ENCODE results near the gene TAPBPL.
A peak's percentile ranks its signal among the peaks of the same experiment; 100 is the strongest.
"Not testable (repeated sequence)": the region's sequence is repeated elsewhere in the genome, so short reads cannot be mapped to it uniquely, and the experiment has no call there.

The TAPBPL gene

DNA sequence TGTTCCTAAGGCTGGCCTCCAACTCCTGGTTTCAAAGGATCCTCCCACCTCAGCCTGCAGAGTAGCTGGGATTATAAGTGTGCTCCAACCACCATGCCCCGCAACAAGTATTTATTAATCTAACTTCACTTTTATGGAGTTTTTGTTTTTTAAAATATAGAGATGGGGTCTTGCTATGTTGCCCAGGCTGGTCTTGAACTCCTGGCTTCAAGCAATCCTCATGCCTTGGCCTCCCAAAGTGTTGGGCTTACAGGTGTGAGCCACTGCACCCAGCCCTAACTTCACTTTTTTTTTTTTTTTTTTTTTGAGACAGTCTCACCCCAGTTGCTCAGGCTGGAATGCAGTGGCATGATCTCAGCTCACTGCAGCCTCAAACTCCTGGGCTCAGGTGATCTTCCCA is 38.8 kb downstream of the TAPBPL start:
- DNase-seq (ENCODE audit: low spot score) = not testable (repeated sequence)

DNA sequence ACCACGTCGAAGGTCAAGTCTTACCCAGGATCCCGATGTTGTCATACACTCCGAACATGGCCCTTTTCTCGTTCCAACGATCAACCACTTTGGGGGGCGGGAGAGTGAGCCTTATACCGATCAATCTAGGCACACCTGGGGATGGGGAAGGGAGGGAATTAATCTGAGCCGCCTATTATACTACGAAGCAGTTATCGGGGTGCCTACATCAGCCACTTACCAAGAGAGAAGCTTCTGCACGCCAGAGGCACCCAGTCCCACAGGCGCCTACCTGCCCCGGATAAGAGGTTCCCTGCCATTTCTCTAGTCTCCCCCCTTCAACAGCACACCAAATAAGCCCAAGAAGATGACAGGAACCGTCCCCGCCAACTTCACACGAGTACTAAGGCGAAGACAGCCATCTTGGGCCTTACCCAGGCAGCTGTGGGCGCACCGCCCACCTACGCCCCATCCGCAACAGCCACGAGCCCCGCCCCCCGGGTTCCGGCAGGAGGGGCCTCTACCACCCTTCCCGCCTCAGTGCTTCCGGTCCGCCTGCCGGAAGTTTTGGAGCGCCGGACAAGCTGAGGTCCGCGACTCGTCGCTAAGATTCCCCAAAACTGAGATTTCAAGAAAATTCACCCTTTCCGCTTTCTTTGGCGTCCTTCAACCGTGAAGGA is 41.1 kb downstream of the TAPBPL start, which contains the start of gene MRPL51:
Gene MRPL51, minus strand, starts transcription at position 425 of the 659 bp plus-strand sequence. Its CDS starts 126 bp downstream, at position 299.
- DNase-seq (ENCODE audit: low spot score) = peak; percentile 95

DNA sequence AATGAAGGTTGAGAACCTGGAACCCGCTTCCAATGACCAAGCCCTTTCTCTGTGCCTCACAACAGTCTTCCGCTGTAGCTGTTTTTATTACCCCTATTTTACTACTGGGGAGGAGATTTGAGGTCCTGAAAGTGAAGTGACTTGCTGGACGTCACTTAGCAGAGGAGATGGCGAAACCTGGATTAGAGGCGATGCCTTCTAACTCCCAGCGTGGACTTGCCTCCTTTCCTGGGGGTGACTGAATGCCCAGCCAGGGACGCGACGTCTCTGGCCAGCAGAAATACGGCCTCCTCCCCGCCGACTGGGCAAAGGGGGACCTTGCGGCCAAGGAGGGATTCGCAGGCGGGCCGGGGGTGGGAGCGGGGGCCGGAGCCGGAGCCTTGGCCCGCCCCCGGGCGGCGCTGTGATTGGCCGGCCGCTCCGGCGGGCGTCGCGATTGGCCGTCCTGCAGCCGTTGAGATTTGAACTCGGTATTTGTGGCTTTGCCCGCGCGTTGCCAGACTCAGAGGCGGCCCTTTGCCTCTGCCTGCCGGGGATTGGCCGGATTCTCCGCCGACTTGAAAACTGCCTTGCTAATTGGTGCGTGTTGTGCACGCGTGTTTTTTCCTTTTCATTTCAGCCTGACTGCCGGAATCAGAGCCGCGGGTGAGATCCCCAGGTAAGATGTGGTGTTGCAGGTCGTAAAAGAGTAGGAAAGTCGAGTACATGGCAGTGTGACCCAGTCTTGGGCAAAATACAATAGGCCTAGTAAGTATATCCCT is 41.8 kb downstream of the TAPBPL start, which contains the start of gene NCAPD2:
Gene NCAPD2, plus strand, starts transcription at position 606 of the 761 bp plus-strand sequence. CDS start 997 bp downstream, outside the sequence.
- peak; percentile 96 for DNase-seq (ENCODE audit: low spot score)

DNA sequence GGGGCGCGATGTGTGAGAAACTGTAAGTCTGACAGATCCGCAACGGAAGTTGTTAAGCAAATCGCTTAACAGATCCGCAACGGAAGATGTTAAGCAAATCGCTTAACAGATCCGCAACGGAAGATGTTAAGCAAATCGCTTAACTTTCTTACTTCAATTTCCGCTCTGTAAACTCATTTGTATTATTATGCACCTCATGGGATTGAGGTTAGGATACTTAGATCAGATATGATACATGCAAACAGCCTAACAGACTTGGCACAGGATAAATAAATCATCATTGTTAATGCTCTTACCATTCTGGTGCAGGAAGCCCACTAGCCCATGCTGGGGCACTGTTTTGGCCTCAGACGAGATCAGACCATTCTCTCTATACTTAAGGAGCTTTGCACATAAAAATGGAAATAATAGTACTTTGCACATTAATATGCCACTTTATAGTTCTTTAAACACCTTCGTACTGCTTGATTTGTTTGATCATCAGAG is 42.5 kb downstream of the TAPBPL start:
- no peak for DNase-seq (ENCODE audit: low spot score)

DNA sequence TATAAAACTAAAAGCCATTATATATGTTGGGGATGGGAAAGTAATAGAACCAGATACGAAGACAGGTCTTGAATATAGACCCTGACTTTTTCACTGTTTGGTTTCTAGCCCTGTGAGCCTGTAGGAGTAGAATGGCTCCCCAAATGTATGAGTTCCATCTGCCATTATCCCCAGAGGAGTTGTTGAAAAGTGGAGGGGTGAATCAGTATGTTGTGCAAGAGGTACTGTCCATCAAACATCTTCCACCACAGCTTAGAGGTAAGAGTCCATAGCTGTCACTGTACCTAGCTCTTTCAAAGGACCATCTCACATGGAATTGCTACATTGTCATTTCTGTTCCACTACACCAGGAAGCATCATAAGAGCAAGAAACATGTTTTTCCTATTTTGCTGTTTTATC is 43.1 kb downstream of the TAPBPL start:
- DNase-seq (ENCODE audit: low spot score) = no peak

DNA sequence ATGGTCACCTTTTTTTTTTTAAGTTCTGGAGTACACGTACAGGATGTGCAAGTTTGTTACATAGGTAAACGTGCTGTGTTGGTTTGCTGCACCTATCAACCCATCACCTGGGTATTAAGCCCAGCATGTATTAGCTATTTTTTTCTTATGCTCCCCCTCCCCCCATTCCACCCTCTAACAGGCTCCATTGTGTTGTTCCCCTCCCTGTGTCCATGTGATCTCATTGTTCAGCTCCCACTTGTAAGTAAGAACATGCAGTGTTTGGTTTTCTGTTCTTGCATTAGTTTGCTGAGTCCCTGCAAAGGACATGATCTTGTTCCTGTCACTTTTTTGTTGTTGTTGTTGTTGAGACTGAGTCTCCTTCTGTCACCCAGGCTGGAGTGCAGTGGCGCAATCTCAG is 45.4 kb downstream of the TAPBPL start:
- DNase-seq (ENCODE audit: low spot score) = not testable (repeated sequence)

DNA sequence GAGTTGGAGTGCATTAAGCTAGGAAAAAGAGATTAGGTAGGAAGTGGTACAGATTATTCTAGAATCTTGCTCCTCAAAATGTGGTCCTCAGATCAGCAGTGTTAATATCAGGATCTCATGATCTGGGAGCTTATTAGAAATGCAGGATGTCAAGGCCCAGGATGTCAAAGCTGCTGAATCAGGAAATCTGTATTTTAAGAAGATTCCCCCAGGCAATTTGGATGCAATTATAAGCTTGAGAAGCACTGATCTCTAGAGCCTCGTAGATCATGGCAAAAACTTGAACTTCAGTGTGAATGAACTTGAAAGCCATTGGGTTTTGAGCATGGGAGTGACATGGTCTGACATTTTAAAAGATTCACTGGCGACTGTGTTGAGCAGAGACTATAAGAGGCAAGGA is 48.6 kb downstream of the TAPBPL start:
- no peak for DNase-seq (ENCODE audit: low spot score)

DNA sequence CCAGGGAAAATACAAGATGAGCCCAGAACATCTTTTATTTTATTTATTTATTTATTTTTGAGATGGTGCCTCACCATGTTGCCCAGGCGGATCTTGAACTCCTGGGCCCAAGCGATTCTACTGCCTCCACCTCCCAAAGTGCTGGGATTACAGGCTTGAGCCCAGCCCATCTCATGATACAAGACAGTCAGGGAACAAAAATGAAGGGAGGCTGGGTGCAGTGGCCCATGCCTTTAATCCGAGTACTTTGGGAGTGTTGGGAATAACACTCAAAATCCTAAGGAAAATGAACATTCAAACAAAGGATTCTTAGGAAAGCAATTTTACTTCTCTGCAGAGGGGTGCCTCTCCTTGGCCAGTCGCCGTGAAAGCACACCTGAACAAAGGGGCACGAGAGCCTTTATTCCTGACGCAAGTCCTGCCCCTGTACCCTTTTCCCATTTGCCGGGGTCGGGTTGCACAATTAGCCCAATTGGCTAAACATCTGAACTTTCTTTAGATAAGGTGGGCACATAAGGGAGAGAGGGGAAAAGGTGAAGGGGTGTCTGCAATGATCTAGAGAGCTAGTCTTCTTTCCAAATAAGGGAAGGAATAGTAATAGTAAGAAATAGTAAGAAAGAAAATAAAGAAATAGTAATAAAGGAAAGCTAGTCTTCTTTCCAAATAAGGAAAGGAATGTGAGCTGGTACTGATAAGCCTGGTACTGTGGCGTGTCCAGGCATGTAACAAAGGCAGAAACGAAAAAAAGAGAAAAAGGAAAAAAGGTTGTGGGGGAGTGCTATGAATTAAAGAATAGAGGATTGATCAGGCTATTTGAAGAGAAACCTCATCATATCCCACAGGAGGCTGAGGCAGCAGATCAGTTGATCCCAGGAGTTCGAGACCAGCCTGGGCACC is 55.5 kb downstream of the TAPBPL start:
- no peak for DNase-seq (ENCODE audit: low spot score)

DNA sequence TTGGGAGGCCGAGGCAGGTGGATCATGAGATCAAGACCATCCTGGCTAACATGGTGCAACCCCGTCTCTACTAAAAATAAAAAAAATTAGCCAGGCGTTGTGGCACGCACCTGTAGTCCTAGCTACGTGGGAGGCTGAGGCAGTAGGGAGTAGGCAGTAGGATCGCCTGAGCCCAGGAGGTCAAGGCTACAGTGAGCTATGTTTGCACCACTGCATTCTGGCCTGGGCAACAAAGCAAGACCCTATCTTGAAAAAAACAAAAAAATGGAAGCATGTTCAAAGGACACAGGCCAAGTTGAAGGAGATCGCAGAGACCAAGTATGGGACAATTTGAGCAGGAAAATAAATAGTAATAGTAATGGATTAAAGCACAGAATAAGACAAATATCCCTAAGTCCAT is 56.2 kb downstream of the TAPBPL start:
- DNase-seq (ENCODE audit: low spot score) = no peak
